Measurements from ENCODE around the gene ASCL5. TPM values are rescaled to one million over a fixed set of nuclear protein-coding genes. Genes with fewer than 3 reads are reported as not detected.

Gene ASCL5
- total RNA-seq, result not detected
- long read RNA-seq, result 0 reads

GRCh38 chr1:201126832-201127754 is at the start of gene ASCL5:
TSS of gene ASCL5 (minus strand) at chr1:201127184. CDS start at chr1:201115372, 11,812 bp downstream.
- Histone ChIP-seq H3K4me3 (no peak within 1 kb of the TSS), H3K4me1 (no peaks in the 10 kb centered on the region), H3K9me3 (replicated peaks) (no peaks in the 10 kb centered on the region), H3K27me3 (ENCODE audit: low read depth) (peaks cover 46% of the 10 kb centered on the region), H3K36me3 (no peaks in the 10 kb centered on the region), H3K27ac (replicated peaks) (no peak within 1 kb of the TSS)
- TF ChIP-seq CTCF (IDR thresholded peaks at IDR 0.05; ENCODE audit: borderline replicate concordance), result no peak
- no peak for DNase-seq
- intact Hi-C loops (cut with micrococcal nuclease), result no loop called here

GRCh38 chr1:201175820-201176500 is 49.0 kb upstream of the ASCL5 start:
- peaks cover 7% of the 10 kb centered on the region for H3K4me1 ChIP-seq
- DNase-seq, result no peak
- intact Hi-C loops (cut with micrococcal nuclease), result no loop called here
- H3K27me3 ChIP-seq (ENCODE audit: low read depth), result peaks cover 23% of the 10 kb centered on the region
- TF ChIP-seq CTCF (IDR thresholded peaks at IDR 0.05; ENCODE audit: borderline replicate concordance), result no peak
- no peaks in the 10 kb centered on the region for H3K9me3 ChIP-seq (replicated peaks)
- H3K4me3 ChIP-seq, result no peak overlapping the region
- H3K36me3 ChIP-seq, result no peaks in the 10 kb centered on the region
- no peak overlapping the region for H3K27ac ChIP-seq (replicated peaks)

- H3K9me3 ChIP-seq (replicated peaks), result no peaks in the 10 kb centered on the region
- H3K36me3 ChIP-seq, result no peaks in the 10 kb centered on the region
- H3K27ac ChIP-seq (replicated peaks), result no peak overlapping the region
- no peak overlapping the region for H3K4me3 ChIP-seq
- no peak for TF ChIP-seq CTCF (IDR thresholded peaks at IDR 0.05; ENCODE audit: borderline replicate concordance)
- H3K4me1 ChIP-seq, result peaks cover 20% of the 10 kb centered on the region
- intact Hi-C loops (cut with micrococcal nuclease), result no loop called here
- H3K27me3 ChIP-seq (ENCODE audit: low read depth), result peaks cover 3% of the 10 kb centered on the region
- no peak for DNase-seq
Observed at GRCh38 chr1:201173736-201174135, 46.8 kb upstream of the ASCL5 start.

- Histone ChIP-seq H3K4me1 (peaks cover 20% of the 10 kb centered on the region), H3K27me3 (ENCODE audit: low read depth) (peaks cover 3% of the 10 kb centered on the region), H3K4me3 (no peak overlapping the region), H3K36me3 (no peaks in the 10 kb centered on the region), H3K27ac (replicated peaks) (no peak overlapping the region), H3K9me3 (replicated peaks) (no peaks in the 10 kb centered on the region)
- no peak for TF ChIP-seq CTCF (IDR thresholded peaks at IDR 0.05; ENCODE audit: borderline replicate concordance)
- intact Hi-C loops (cut with micrococcal nuclease), result no loop called here
- no peak for DNase-seq
Observed at GRCh38 chr1:201172999-201173610, 46.1 kb upstream of the ASCL5 start.

- no peak overlapping the region for H3K27ac ChIP-seq (replicated peaks)
- intact Hi-C loops (cut with micrococcal nuclease), result no loop called here
- H3K4me3 ChIP-seq, result no peak overlapping the region
- H3K4me1 ChIP-seq, result peaks cover 20% of the 10 kb centered on the region
- no peaks in the 10 kb centered on the region for H3K36me3 ChIP-seq
- H3K27me3 ChIP-seq (ENCODE audit: low read depth), result peaks cover 3% of the 10 kb centered on the region
- DNase-seq, result no peak
- H3K9me3 ChIP-seq (replicated peaks), result no peaks in the 10 kb centered on the region
- TF ChIP-seq CTCF (IDR thresholded peaks at IDR 0.05; ENCODE audit: borderline replicate concordance), result no peak
Observed at GRCh38 chr1:201172326-201172725, 45.3 kb upstream of the ASCL5 start.
